Posterior cingulate gyrus (tissue), 11 donors: ENCODE results near the gene BCL2.
A peak's percentile ranks its signal among the peaks of the same experiment; 100 is the strongest.

Experiments
- DNase-seq, 10 donors: peaks; one replicate each; pipeline versions ENCODE4 v3.0.0 to v3.0.0-alpha.2; 2020 to 2021; ENCODE audit warnings: mixed read lengths in 3 of 10
- intact Hi-C: fragments of 100-400 bp; cut with DNase I; formaldehyde crosslinking; loops from one replicate; pipeline ENCODE4 v1.15.1; 2023

Gene BCL2

GRCh38 chr18:63265326-63265725 is 54.2 kb downstream of the BCL2 start:
- no peak for DNase-seq
- intact Hi-C loops = no loop called here

- DNase-seq = peak in 1 of 10 donors; percentile 81
- intact Hi-C loops = no loop called here
Measured at GRCh38 chr18:63264871-63265270, 54.7 kb downstream of the BCL2 start.

DNA sequence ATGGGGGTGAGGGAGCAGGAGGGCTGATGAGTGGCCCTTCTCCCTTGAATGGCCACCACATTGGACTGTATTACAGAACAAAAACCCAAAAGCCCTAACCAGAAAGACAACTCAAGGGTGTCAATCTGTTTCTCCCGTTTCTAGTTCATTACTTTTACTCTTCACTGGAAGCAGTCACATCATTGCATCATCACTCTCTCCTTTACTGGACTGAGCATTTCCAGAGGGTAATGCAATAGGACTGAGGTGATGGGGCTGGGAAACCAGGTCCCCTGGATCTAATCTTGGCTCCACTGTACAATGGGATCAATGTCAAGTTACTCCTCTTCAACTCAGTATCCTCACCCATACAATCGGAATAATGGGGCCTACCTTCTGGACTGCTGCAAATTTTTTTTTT is 56.1 kb downstream of the BCL2 start:
- intact Hi-C loops = no loop called here
- no peak for DNase-seq

- intact Hi-C loops = no loop called here
- DNase-seq = peak in 1 of 10 donors; percentile 28
Measured at GRCh38 chr18:63262369-63263335, 56.9 kb downstream of the BCL2 start.

GRCh38 chr18:63261029-63261428 is 58.5 kb downstream of the BCL2 start:
- intact Hi-C loops = no loop called here
- no peak for DNase-seq

DNA sequence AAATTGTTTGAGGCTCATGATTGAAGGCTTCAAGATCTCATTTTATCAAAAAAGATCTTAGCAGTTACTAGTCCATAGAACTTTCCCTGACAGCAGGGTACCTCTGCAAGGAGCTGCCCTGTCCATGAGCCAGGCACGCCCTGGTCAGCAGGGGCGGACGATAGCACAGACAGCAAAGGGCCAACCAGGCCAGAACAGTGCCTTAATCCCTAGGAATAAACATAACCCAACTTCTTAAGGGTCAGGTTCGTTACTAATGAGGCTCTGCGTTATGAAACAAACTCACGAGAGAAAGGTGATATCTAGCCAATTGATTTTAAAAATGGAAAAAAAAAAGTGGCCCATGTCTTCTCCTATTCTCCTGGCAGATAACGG is 59.2 kb downstream of the BCL2 start:
- DNase-seq = no peak
- intact Hi-C loops = no loop called here

DNA sequence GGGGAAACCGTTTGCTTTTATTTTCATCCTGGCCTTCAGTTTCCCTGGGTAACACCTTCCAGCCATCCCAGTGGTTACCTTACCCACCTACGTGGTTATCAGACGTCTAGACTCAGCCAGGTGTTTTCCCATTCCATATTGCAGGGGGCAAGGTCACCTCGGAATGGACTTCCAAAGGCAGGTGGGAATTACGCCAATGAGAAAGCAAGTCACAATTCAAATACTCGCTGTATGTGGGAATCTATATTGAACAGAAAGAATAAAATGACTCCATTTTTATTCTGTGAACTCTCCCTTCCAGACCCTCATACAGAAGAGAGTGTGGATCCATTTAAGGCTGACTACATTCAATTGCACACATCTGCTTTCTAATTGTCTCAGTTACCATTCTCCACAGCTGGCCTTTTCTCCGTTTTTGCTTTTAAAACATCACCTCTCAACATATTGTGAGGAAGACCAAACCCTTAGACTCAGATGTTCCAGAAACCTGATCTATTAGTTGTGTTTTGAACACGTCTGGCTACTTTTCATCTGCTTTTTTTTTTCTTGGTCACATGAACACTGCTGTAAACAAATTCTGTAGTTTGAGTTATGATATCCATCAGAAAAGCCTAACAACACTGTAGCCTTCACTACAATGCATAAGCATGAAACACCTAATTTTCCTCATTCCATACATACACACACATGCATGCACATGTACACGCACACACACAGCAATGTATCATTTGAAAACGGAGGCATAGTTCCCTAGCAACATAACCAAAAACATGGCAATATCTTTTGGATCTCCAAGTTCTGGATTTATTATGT is 59.8 kb downstream of the BCL2 start:
- DNase-seq = no peak
- intact Hi-C loops = loop anchor here (5.0 kb wide), 1 partner anchor 58 kb away; the partner anchor contains the start of gene BCL2

- peak in 3 of 10 donors; percentile 25 to 74 (median 34) for DNase-seq
- intact Hi-C loops = loop anchor here (5.0 kb wide), 1 partner anchor 58 kb away; the partner anchor contains the start of gene BCL2
Measured at GRCh38 chr18:63258749-63259566, 60.6 kb downstream of the BCL2 start.

DNA sequence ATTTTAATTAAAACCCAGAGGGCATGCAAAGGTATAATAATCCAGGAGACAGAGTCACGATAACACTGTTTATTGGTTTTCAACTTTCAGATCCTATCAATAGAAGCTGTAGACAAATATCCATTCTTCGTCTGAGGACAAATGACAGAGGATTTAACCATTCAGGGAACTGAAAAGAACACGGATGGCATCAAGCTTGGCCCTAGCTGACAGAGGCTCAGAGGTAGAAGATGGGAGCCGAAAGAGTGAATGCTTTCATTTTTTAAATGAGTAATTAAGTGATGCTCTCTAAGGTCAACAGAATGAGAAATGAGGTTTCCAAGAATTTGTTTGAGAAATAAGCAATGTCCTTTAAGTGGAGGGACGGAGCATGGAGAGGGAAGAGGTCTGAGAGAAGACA is 62.1 kb downstream of the BCL2 start:
- intact Hi-C loops = loop anchor here (5.0 kb wide), 1 partner anchor 60 kb away; the partner anchor contains the start of gene BCL2
- no peak for DNase-seq

- DNase-seq = no peak
Measured at GRCh38 chr18:63255435-63255834, 64.1 kb downstream of the BCL2 start.

DNA sequence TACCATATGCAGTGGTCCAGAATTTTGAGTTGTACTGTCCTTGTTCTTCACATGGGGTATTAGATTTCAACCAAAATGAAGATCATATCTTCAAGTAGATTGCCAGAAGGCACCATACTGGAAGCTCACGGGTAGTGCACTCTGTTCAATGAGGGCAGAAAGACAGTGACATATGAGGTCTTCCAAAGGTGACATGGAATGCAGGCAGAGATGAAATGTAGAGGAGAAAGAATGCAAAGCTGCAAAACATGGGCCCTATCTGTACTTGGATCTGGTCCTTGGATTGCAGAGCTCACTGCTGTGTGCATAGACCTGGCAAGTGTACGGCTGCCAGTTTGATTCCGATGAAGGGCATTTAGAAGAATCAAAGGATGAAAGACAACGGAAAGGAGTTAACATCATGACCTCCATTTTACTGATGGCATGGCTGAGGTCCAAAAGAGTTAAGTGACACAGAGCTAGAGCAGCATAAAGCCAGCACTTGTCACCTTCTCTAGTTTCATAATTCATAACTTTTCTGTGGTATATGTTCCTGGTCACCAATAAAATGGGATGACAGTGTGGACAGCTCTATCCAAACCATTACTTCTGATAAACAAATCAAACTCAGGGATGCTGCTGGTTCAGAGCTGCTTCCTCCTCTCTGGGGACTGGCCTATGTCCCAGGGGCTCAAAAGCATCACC is 64.7 kb downstream of the BCL2 start:
- intact Hi-C loops = loop anchor here (5.0 kb wide), 1 partner anchor 62 kb away; the partner anchor contains the start of gene BCL2
- no peak for DNase-seq

More at GRCh38 chr18:63255435-63255834, 64.1 kb downstream of the BCL2 start:
- intact Hi-C loops = loop anchor here (5.0 kb wide), 1 partner anchor 62 kb away; the partner anchor contains the start of gene BCL2

DNA sequence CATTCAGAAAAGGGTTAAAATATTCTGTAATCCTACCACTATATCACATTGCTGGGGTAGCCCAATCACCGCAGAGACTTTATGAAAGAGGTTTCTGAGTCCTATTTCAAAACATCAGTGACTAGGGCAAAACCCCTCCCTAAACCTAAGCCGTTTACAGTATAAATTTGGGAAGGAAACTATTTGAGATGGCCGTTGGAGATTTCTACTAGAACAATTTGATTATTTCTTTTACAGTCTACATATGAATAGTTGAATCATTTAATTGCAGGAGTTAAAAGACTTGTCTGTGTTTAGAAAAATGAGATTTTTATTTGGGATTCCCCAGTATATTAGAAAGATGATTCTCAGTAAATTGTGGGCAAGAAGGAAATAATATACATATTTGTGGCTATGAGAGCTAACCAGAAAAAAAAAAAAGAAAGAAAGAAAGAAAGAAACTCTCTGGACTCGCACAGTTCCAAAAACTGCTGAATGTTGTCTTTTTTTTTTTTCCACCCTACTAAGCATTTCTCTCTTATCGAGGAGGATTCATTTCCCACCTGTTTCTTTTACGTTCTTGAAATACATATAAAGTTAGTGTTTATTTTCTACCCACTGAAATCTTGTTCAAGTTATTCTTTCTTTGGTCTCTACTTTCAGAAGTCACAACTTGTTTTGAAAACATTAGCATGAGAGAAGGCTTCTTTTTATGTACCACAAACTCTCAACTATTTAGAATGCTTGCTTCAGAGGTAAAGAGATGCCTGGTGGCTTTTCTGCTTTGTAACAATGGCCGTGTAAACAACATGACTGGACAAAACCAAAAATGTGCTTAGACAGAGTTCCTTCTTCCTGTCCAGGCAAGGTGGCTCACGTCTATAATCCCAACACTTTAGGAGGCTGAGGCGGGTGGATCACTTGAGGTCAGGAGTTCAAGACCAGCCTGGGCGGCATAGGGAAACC is 65.9 kb downstream of the BCL2 start:
- intact Hi-C loops = no loop called here
- DNase-seq = no peak

GRCh38 chr18:63253014-63253413 is 66.6 kb downstream of the BCL2 start:
- DNase-seq = no peak
- intact Hi-C loops = no loop called here

- intact Hi-C loops = no loop called here
- DNase-seq = peak in 1 of 10 donors; percentile 76
Measured at GRCh38 chr18:63249771-63250170, 69.8 kb downstream of the BCL2 start.

DNA sequence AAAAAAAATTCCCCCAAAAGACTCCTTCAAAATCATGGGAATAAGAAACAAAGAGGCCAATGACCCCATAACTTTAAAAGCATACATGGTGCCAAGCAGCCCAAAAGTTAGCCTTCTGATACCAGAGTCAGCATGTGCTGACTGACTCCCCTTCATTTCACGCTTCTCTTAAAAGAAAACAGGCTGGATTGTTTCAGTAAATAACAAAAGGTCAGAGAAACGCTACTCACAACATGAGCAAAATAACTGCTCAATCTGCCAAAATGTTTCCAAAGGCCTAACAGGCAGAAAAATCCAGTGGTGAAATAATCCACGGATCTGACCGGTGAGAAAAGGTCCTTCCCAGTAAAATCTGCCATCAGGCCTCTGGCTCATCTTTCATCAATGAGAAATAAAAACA is 71.6 kb downstream of the BCL2 start:
- DNase-seq = no peak
- intact Hi-C loops = no loop called here

- intact Hi-C loops = no loop called here
- DNase-seq = no peak
Measured at GRCh38 chr18:63247506-63247905, 72.1 kb downstream of the BCL2 start.

GRCh38 chr18:63245600-63245999 is 74.0 kb downstream of the BCL2 start:
- intact Hi-C loops = no loop called here
- DNase-seq = no peak

DNA sequence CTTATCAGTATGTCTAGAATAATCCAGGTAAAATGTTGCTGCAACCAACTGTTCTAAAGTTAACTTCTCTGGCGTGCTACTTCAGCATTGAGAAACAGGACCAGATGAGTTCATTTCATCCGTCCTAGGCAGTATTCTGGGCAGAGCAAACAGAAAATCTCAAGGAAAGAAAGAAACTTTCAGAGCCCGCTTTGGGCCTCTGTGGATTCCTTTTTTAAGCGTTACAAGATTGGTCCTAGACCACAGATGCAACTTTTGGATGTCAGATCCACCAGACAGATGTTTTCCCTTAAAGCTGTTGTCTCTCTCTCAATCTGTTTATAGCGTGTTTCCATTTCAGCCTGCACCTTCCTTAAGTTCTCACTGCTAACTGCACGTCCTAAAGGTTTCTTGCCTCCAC is 75.0 kb downstream of the BCL2 start:
- intact Hi-C loops = no loop called here
- no peak for DNase-seq

GRCh38 chr18:63241760-63242159 is 77.8 kb downstream of the BCL2 start:
- no peak for DNase-seq
- intact Hi-C loops = no loop called here
